SK-N-MC (cell line): Measurements from ENCODE around the gene PAX4.

Source experiments
- DNase-seq: peaks from one replicate; pipeline ENCODE4 v3.0.0-alpha.2; 2011; ENCODE audit warnings: low read depth, low spot score
- H3K27ac ChIP-seq: fragments of 200-600 bp; sonication (generic); 2 replicates; pipeline ENCODE4 v1.5.1; 2016; ENCODE audit warnings: mixed run types
- H3K36me3 ChIP-seq: fragments of 200-600 bp; sonication (generic); 2 replicates; pipeline ENCODE4 v1.6.1; 2017; ENCODE audit warnings: antibody characterized with exemption, low read length, mixed read lengths; ENCODE audit not compliant: insufficient read depth
- H3K4me3 ChIP-seq: fragments of 200-600 bp; sonication (generic); 2 replicates; pipeline ENCODE4 v1.5.1; 2016
- H3K9ac ChIP-seq: fragments of 200-600 bp; sonication (generic); 2 replicates; pipeline ENCODE4 v1.8.0; 2017; ENCODE audit warnings: mixed run types, mixed read lengths; ENCODE audit not compliant: insufficient read length
- H3K9me3 ChIP-seq: fragments of 200-600 bp; sonication (generic); 2 replicates; pipeline ENCODE4 v1.6.1; 2017; ENCODE audit warnings: low read depth, mild to moderate bottlenecking, antibody characterized with exemption, low read length, moderate library complexity, mixed read lengths
- EZH2 ChIP-seq: fragments of 200-600 bp; sonication (generic); IDR thresholded peaks from one replicate; pipeline ENCODE4 v1.6.1; 2017; ENCODE audit warnings: antibody characterized with exemption
- FOXP2 ChIP-seq: optimal IDR thresholded peaks from 2 replicates; pipeline ENCODE3; 2011; ENCODE audit warnings: mild to moderate bottlenecking, moderate library complexity; ENCODE audit not compliant: insufficient read depth; ENCODE audit errors: extremely low read length, control extremely low read depth
- POLR2AphosphoS5 ChIP-seq: IDR thresholded peaks from 2 replicates; pipeline ENCODE4 v1.6.1; 2012; ENCODE audit warnings: mild to moderate bottlenecking, low read depth, low read length, borderline replicate concordance

Gene PAX4

GRCh38 chr7:127592550-127592949 lies 25.4 kb downstream of the PAX4 start:
- no peak overlapping the region for H3K4me3 ChIP-seq
- TF ChIP-seq POLR2AphosphoS5: no peak
- no peak for TF ChIP-seq FOXP2
- TF ChIP-seq EZH2: no peak

DNA sequence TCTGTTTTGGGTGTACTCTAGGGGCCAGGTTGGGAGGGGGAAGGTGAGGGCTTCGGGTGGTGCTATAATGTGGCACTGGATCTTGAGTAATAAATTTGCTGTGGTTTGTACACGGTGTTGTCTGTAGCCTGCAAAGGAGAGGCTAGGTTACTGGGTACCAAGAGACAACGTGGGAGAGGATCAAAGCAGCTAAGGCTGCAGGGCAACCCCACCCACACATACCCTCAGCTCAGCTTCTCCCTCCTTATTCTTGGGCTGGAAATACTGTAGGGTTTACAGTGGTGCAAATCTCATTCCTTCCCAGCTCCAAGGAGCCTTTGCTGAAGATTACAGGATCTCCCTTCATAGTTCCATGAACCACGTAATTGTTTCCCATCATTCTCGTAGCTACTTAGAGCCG lies 26.4 kb downstream of the PAX4 start:
- no peak for DNase-seq
- H3K9ac ChIP-seq: no peak overlapping the region
- H3K4me3 ChIP-seq: no peak overlapping the region
- no peaks in the 10 kb centered on the region for H3K9me3 ChIP-seq
- H3K27ac ChIP-seq: no peak overlapping the region
- peaks cover 20% of the 10 kb centered on the region; the same call in 1 of the 2 replicates for H3K36me3 ChIP-seq
- TF ChIP-seq EZH2: no peak
- no peak for TF ChIP-seq POLR2AphosphoS5
- no peak for TF ChIP-seq FOXP2

More at GRCh38 chr7:127592550-127592949, 25.4 kb downstream of the PAX4 start:
- Histone ChIP-seq H3K27ac (no peak overlapping the region), H3K36me3 (peaks cover 20% of the 10 kb centered on the region; the same call in 1 of the 2 replicates), H3K9me3 (no peaks in the 10 kb centered on the region), H3K9ac (no peak overlapping the region)
- DNase-seq: no peak

DNA sequence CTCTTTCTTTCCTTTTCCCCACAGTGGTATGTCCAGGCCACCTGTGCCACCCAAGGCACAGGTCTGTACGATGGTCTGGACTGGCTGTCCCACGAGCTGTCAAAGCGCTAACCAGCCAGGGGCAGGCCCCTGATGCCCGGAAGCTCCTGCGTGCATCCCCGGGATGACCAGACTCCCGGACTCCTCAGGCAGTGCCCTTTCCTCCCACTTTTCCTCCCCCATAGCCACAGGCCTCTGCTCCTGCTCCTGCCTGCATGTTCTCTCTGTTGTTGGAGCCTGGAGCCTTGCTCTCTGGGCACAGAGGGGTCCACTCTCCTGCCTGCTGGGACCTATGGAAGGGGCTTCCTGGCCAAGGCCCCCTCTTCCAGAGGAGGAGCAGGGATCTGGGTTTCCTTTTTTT lies 26.8 kb downstream of the PAX4 start:
- no peak overlapping the region for H3K27ac ChIP-seq
- H3K9ac ChIP-seq: no peak overlapping the region
- H3K4me3 ChIP-seq: no peak overlapping the region
- H3K9me3 ChIP-seq: no peaks in the 10 kb centered on the region
- DNase-seq: no peak
- TF ChIP-seq FOXP2 (no peak), POLR2AphosphoS5 (no peak), EZH2 (no peak)
- H3K36me3 ChIP-seq: peaks cover 20% of the 10 kb centered on the region; the same call in 1 of the 2 replicates

DNA sequence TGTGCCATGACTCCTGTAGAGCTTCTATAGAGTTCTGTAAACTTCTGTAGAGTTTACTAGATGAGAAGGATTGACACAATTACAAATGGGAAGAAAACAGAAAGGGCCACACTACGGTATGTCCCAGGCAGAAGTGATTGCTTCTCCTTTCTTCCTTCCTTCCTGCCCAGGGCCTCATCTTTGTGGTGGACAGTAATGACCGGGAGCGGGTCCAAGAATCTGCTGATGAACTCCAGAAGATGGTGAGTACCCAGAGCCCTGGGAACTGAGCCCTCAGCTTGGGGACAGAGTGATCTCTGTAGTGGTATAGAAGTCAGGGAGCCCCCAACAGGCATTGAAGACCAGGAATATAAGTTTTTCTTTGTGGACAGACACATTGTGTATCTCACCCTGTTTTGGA lies 28.0 kb downstream of the PAX4 start:
- no peak for DNase-seq
- Histone ChIP-seq H3K36me3 (peaks cover 20% of the 10 kb centered on the region; the same call in 1 of the 2 replicates), H3K4me3 (no peak overlapping the region), H3K9me3 (no peaks in the 10 kb centered on the region), H3K9ac (no peak overlapping the region), H3K27ac (no peak overlapping the region)
- TF ChIP-seq FOXP2: no peak
- TF ChIP-seq POLR2AphosphoS5: no peak
- TF ChIP-seq EZH2: no peak

DNA sequence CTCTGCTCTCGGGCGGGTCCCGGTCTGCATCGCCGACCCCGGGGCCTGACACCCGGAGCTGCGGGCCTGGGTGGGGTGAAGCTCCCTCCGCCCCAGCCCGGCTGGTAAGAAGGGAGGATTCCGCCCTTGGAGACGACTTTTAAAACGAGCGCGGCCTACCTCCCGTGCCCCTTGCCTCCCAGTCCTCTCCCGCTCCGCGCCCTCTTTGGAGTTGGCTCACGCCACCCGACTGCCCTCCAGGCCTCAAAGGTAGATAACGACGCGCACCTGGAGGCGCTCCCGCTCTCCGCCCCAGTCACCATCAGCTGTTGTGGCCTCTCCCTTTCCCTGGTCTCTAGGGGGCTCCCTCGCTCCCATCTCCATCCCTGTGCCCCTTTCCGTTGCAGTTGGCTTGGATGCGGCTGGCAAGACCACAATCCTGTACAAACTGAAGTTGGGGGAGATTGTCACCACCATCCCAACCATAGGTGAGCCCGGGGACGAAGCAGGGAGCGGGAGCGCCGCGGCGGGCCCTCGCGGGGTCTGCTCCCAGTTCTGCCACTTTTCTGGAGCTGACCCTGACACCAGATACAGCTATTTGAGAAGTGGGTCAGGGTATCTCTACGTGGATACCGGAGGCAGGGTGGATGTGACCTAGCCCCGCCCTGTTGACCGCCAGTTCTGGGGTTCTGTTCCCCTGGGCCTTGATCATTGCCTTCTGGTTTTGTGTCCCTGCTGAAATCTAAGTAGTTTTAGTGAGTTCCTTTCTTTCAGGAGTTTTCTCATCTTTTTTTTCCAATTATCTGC lies 29.1 kb downstream of the PAX4 start:
- no peak for TF ChIP-seq EZH2
- TF ChIP-seq FOXP2: peak; percentile 34
- H3K9ac ChIP-seq: peak overlapping the region; percentile 85
- peaks cover 22% of the 10 kb centered on the region; the same call in 1 of the 2 replicates for H3K36me3 ChIP-seq
- no peak for DNase-seq
- peak overlapping the region; percentile 93 for H3K4me3 ChIP-seq
- H3K9me3 ChIP-seq: no peaks in the 10 kb centered on the region
- no peak overlapping the region for H3K27ac ChIP-seq

GRCh38 chr7:127588019-127588696 lies 29.8 kb downstream of the PAX4 start, which contains the start of gene ARF5:
Gene ARF5 (plus strand): TSS chr7:127588411. CDS start chr7:127588499, 88 bp downstream.
- no peak within 1 kb of the TSS for H3K27ac ChIP-seq
- peaks cover 27% of the 10 kb centered on the region; the same call in 1 of the 2 replicates for H3K36me3 ChIP-seq
- peak within 1 kb of the TSS; percentile 85 for H3K9ac ChIP-seq
- no peaks in the 10 kb centered on the region for H3K9me3 ChIP-seq
- no peak for DNase-seq
- no peak for TF ChIP-seq FOXP2
- peak; percentile 73 for TF ChIP-seq POLR2AphosphoS5
- peak within 1 kb of the TSS; percentile 93 for H3K4me3 ChIP-seq

- TF ChIP-seq FOXP2: no peak
- TF ChIP-seq EZH2: no peak
- no peak for TF ChIP-seq POLR2AphosphoS5
- Histone ChIP-seq H3K9ac (peak overlapping the region; percentile 81), H3K4me3 (peak overlapping the region; percentile 93), H3K36me3 (peaks cover 32% of the 10 kb centered on the region; the same call in 1 of the 2 replicates), H3K27ac (no peak overlapping the region), H3K9me3 (no peaks in the 10 kb centered on the region)
- DNase-seq: no peak
These were observed 30.3 kb downstream of the PAX4 start for GRCh38 chr7:127587663-127588018.

- H3K9me3 ChIP-seq: no peaks in the 10 kb centered on the region
- H3K36me3 ChIP-seq: peaks cover 40% of the 10 kb centered on the region; the same call in 1 of the 2 replicates
- no peak for TF ChIP-seq POLR2AphosphoS5
- TF ChIP-seq EZH2: no peak
- TF ChIP-seq FOXP2: no peak
- no peak overlapping the region for H3K9ac ChIP-seq
- H3K27ac ChIP-seq: no peak overlapping the region
- H3K4me3 ChIP-seq: no peak overlapping the region
- no peak for DNase-seq
These were observed 31.6 kb downstream of the PAX4 start for GRCh38 chr7:127586346-127586745.
